Non-pigmented ciliary epithelial cell (primary cell): ENCODE data around the gene PPP1R8.

ENCODE experiments used
- DNase-seq: peaks from one replicate; pipeline ENCODE4 v3.0.0-alpha.2; 2010; ENCODE audit warnings: low read depth

Gene PPP1R8

DNA sequence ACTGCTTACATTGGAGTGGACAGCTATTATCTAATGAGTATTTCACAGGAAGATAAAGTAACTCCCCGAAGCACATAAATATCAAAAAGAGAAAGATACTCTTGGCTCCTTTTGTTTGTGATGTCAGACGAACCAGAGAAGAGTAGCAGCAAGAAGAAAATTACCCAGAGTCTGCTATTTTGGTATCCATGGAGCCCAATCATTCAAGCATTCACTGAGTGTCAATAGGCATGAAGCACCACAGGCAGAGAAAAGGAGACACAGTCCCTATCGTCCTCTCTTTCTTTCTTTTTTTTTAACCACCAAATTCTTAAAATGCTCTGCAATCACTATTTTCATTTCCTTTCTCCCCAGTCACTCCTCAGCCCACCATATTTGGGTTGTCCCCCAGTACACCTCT lies 63.9 kb downstream of the PPP1R8 start:
- no peak for DNase-seq
